Stimulated activated naive CD4-positive, alpha-beta T cell treated with Interleukin-2 at 50 U/mL for 16 hours (primary cell): Measurements from ENCODE around the gene IQSEC1.

Source experiments
- DNase-seq: peaks from one replicate; lab custom pipeline; 2025; lab: John Stamatoyannopoulos, UW

Gene IQSEC1

DNA sequence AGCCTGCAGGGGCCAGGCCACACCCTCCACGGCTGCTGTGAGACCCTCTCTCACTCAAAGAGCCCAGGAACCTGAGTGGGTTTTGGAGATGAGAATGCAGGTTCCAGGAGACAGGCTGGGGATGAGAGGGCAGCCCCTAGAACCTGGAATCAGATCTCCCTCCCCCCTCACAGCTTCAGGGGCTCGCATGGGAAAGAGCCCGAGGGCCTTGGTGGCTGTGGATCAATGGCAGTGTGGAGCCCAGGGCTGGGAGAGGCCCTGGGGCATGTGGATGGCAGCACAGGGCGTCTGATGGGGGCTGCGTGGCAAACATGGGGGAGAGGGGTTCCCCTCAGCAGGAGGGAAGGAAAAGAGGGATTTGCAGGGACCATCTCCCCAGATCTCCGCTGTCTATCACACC lies 119.0 kb downstream of the IQSEC1 start:
- DNase-seq, result no peak

DNA sequence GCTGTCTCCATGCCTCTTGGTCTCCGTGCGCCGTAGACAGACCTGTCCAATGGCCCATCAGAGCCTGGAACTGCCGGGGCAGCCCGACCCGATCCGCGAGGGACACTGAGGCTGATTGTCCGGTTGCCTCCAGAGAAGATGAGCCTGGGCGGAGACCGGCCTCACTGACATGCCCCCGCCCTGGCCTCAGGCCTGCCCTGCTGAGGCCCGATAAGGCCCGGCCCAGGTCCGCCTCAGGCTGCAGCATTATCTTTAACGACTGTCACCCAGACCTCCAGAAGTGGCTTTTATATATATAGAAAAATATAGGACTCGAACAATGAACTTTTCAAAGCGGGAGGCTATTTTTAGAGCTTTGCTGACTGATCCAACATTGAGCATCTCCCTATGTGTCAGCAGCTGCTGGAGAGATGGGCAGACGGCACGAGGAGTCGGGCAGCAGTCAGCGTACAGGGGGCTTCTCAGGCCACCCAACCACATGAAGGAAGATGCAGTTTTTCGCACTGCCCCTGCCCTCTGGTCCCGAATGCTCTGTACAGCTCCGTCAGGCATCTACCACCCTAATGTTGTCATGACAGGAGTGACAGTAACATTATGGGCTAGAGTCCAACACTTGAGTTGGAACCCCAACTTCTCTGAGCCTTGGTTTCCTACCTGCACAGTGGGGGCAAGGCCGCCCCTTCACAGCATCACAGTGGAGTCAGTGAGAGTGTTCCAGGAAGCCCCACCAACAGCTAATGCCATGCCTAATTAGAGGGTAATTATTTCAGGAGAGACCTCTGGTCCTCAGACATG lies 119.8 kb downstream of the IQSEC1 start:
- DNase-seq, result no peak

- no peak for DNase-seq
These were observed 120.7 kb downstream of the IQSEC1 start for GRCh38 chr3:12952343-12953200.

- peak; percentile 13 for DNase-seq
These were observed 124.1 kb downstream of the IQSEC1 start for GRCh38 chr3:12948891-12949711.

DNA sequence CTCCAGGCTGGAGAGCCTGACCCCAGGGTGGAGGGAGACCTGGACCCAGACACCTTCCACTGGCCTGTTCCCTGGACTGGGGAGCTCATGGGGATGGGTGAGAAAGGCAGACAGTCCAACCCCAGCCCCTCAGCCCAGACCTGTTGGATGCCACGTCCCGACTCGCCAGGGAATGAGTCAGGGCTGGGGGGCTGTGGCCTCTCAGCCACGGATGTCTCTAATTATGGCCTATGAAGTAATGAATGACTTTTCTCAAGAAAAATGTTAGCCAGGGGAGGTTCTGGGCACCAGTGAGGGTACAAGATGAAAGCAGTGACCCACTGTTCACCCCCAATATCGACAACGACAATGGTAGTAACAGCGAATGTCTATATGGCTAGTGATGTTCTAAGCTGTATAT lies 124.9 kb downstream of the IQSEC1 start:
- DNase-seq, result no peak

GRCh38 chr3:12947504-12948369 lies 125.5 kb downstream of the IQSEC1 start:
- DNase-seq, result no peak

- DNase-seq, result no peak
These were observed 126.4 kb downstream of the IQSEC1 start for GRCh38 chr3:12946649-12947316.

DNA sequence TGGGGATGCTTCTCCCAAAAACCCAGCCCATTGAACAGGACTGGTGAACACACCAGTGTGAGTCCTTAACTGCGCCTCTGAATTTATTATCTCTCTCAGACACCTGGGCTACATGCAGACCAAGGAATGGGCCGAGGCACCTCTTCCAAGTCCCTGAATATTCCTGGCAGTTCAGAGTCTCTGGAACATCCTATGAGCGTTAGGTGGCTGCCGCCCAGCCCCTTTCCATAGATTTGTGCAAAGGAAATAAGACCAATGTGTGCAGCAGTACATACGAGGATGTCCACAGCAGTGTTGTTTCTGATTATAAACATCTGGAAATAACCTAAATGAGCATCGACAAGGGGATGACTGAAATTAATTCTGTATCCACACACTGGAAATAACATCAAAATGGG lies 127.0 kb downstream of the IQSEC1 start:
- no peak for DNase-seq

DNA sequence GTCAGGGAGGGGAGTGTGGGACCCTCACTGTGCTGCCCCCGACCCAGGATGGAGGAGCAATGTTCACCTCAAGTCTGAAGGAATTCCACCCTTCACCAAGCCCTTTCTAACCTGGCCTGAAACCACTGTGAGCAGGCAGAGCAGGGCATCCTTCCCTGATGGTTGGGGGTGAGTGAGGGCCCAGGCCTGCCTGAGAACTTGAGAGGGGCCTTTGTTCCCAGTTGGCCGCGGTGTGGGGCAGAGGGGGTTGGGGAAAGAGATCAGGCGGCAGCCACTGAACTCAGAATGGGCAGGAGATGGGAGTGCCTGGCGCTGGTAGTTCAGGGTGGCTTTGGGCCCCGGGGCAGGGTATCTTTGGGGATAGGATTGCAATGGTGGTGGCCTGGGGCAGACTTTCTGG lies 128.4 kb downstream of the IQSEC1 start:
- no peak for DNase-seq

- DNase-seq, result no peak
These were observed 128.8 kb downstream of the IQSEC1 start for GRCh38 chr3:12944413-12944812.

DNA sequence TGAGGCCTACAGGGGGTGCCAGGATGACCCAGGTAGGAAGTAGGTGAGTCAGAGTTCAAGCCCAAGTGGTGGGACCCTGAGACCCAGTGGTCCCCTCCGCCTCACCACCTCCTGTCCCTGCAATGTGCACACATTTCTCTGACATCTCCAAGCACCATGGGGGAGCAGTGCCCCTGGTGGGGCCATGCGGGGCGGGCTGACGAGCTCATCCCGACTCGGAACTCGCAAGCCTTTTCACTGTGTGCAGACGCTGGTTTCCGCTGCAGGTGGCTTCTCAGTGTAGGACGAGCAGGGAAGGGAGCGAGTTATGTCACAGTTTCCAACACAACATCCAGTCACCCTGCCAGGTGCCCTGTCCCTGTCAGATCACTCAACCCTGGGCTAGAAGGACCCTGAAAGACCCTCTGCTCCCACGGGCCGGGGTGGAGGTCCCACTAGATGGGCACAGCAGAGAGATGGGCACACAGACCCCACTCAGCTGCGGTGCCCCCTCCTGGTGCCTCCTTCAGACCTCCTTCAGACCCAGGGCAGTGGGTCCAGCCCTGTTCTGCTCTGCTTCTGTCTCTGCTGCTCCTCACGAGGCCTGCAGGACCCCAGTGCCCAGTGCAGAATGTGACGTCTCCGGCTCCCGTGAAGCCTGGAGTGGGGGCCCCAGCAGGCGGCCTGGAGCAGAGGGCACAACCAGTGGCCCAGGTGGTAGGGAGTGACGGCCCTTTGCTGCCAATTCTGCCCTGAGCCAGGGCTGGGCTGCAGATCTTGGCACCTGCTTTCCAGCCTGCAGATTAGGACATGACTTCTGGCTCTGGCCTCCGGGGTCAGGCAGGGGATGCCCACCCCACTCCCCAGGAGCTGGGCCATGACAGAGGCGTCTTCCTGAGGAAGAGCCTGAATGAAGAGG lies 129.9 kb downstream of the IQSEC1 start:
- no peak for DNase-seq

- no peak for DNase-seq
These were observed 131.7 kb downstream of the IQSEC1 start for GRCh38 chr3:12941495-12942023.

GRCh38 chr3:12940854-12941253 lies 132.4 kb downstream of the IQSEC1 start:
- no peak for DNase-seq

DNA sequence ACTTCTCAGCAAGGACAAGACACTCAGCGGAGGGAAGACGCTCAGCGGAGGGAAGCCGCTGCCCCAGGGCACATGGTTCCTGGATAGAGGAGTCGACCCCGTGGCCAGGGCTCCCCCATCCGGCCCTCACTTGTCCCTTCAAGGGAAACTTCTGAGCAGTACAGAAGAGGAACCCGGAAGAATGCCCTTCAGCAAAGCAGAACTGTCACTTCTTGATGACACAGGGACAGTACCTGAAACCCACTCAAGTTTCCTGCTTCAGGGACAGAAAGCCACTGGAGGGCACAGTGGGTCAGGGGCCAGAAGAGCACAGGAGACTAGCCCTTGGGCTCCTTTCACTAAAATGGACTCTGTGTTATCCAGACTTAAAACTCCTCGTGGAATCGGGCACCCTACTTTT lies 134.1 kb downstream of the IQSEC1 start:
- no peak for DNase-seq

DNA sequence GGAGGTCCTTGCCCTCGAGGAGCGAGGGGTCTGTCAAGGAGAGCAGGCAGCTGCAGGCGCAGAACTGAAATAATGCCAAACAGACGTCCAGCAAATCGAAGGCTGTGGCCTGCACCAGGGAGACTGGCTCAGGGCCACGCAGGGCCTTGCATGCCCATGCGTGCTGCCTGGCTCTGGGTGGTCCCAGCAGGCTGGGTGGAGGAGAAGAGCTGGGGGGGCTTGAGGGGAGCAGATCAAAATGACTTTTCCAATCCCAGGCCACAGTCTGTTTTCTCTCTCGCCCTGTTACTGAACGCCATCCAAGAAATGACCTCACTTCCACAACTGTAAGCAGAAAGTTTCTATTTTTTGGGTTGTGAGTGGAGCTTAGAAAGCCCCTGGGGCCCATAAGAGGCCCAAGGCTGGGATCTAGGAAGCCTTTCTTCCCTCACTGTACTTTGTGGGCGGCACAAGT lies 134.9 kb downstream of the IQSEC1 start:
- DNase-seq, result no peak

DNA sequence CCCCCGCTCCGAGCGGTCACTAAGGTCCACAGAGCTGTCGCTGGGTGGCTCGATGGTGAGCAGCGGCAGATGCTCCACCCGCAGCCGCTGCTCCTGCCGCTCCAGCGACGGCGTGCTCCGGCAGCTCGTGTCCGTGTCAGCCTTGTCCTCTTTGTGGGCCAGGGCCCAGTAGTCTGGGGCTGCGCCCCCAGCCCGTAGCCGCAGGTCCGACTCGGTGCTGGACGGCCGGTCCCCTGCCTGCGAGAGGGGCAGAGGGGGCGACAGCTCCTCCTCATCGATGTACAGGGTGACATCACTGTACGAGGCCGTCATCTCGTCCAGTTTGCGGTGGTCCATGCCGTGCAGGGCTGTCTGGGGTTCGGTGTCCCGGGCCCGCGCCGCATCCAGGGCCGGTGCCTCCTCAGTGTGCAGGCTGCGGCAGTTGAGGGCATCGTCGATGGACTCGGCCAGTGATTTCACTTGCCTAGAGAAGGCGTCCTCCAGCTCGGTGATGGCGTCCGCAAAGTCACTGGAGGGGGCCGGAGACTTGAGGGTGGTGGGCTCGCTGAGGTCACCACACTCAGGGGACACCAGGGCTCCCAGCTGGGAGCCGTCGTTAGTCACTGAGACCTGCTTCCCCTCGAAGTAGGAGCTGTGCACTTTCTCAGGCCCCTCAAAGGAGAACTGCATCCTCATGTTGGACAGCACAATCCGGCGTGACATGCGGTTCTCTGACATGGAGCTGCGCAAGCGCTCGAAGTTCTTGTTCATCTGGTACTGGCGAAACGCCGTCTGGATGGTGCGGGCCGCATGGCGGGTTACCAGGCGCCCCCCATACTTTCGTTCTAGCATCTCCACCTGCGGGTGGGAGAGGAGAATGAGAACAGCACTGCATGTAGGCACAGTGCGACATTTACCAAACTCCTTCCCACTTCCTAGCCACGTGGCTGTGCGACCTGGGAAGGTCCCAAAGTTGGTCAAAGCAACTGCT lies 137.1 kb downstream of the IQSEC1 start:
- no peak for DNase-seq

- no peak for DNase-seq
These were observed 138.0 kb downstream of the IQSEC1 start for GRCh38 chr3:12935023-12935860.
